K562 (cell line): ENCODE results near the gene DCTD.

Experiments used
- BHLHE40 ChIP-seq: IDR thresholded peaks from 2 replicates; pipeline ENCODE4 v1.6.1; 2011; ENCODE audit warnings: low read length, improper control_type of control experiment
- MAZ ChIP-seq, 2 experiments: fragments of 450-650 bp in 1 of 2; sonication (generic) in 1 of 2; formaldehyde crosslinking; IDR thresholded peaks in 1 of 2; conservative IDR thresholded peaks in 1 of 2; 2 replicates each; pipeline versions ENCODE4 v1.4.0 to v1.5.0; 2020; ENCODE audit warnings: mild to moderate bottlenecking in 1 of 2, missing genetic modification reagents in 1 of 2
- ZNF445 ChIP-seq: fragments of 250-450 bp; sonication (Bioruptor Pico); IDR thresholded peaks from 2 replicates; pipeline ENCODE4 v1.4.0; 2020; ENCODE audit warnings: low read depth, mild to moderate bottlenecking, moderate library complexity
- TF ChIP-seq, protein P1 (sequence below), 2 experiments: IDR thresholded peaks in 1 of 2; conservative IDR thresholded peaks in 1 of 2; 2 replicates each; pipeline ENCODE4 v1.6.1; 2016; ENCODE audit warnings: low read depth in 2 of 2, mild to moderate bottlenecking in 1 of 2, missing compliant biosample characterization in 1 of 2, missing genetic modification characterization in 1 of 2, moderate library complexity in 1 of 2
- TF ChIP-seq, protein P2 (sequence below), 2 experiments: fragments of 450-650 bp in 1 of 2; sonication (generic) in 1 of 2; formaldehyde crosslinking in 1 of 2; IDR thresholded peaks in 1 of 2; conservative IDR thresholded peaks in 1 of 2; 2 replicates each; pipeline versions ENCODE4 v1.6.1 to v1.8.1; 2016 to 2023; ENCODE audit warnings: mild to moderate bottlenecking in 2 of 2, moderate library complexity in 2 of 2, inconsistent platforms in 1 of 2, missing genetic modification reagents in 1 of 2
- TF ChIP-seq, protein P3 (sequence below): fragments of 250-450 bp; sonication (Bioruptor Pico); IDR thresholded peaks from 2 replicates; pipeline ENCODE4 v1.8.0; 2022; ENCODE audit warnings: moderate library complexity, mild to moderate bottlenecking, inconsistent platforms

DNA sequence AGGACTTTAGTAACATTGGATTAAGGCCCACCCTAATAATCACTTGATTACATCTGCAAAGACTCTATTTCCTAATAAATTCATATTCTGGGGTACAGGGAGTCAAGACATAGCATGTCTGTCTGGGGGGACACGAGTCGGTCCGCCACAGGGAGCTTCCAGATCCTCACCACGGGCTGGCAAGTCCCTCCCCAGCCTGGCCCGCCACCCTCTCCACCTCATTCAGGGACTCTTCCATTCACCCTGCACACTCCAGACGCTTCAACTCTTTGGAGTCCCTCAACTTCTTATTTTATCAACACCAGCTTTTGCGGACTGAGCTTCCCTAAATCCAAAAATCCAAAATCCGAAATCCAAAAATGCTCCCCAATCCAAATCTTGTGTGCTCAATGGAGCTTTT, 71.2 kb downstream of the DCTD start:
- TF ChIP-seq BHLHE40 (no peak), ZNF445 (CRISPR knock-in tag) (no peak), MAZ (CRISPR knock-in tag; conservative IDR thresholded peaks at IDR 0.05 in 1 of 2, IDR thresholded peaks at IDR 0.05 in 1 of 2) (no peak)
- TF ChIP-seq, protein P1, sequence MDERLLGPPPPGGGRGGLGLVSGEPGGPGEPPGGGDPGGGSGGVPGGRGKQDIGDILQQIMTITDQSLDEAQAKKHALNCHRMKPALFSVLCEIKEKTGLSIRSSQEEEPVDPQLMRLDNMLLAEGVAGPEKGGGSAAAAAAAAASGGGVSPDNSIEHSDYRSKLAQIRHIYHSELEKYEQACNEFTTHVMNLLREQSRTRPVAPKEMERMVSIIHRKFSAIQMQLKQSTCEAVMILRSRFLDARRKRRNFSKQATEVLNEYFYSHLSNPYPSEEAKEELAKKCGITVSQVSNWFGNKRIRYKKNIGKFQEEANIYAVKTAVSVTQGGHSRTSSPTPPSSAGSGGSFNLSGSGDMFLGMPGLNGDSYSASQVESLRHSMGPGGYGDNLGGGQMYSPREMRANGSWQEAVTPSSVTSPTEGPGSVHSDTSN (CRISPR knock-in tag; IDR thresholded peaks at IDR 0.05; ENCODE audit: low read depth) = no peak
- TF ChIP-seq, protein P1 (tag; conservative IDR thresholded peaks at IDR 0.05; ENCODE audit: low read depth) = no peak
- TF ChIP-seq, protein P2, sequence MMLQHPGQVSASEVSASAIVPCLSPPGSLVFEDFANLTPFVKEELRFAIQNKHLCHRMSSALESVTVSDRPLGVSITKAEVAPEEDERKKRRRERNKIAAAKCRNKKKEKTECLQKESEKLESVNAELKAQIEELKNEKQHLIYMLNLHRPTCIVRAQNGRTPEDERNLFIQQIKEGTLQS (IDR thresholded peaks at IDR 0.05) = no peak
- TF ChIP-seq, protein P2 (CRISPR knock-in tag; conservative IDR thresholded peaks at IDR 0.05) = no peak
- TF ChIP-seq, protein P3, sequence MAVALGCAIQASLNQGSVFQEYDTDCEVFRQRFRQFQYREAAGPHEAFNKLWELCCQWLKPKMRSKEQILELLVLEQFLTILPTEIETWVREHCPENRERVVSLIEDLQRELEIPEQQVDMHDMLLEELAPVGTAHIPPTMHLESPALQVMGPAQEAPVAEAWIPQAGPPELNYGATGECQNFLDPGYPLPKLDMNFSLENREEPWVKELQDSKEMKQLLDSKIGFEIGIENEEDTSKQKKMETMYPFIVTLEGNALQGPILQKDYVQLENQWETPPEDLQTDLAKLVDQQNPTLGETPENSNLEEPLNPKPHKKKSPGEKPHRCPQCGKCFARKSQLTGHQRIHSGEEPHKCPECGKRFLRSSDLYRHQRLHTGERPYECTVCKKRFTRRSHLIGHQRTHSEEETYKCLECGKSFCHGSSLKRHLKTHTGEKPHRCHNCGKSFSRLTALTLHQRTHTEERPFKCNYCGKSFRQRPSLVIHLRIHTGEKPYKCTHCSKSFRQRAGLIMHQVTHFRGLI = no peak
